ENCODE measurements around the gene VGLL4. TPM values are rescaled to one million over a fixed set of nuclear protein-coding genes. Genes with fewer than 3 reads are reported as not detected.

The VGLL4 gene
- total RNA-seq, 4 donors from 2014 or later, result 59.5 to 117 (median 80.9) TPM

- no peak for TF ChIP-seq POLR2A (IDR thresholded peaks at IDR 0.05)
- no peak for TF ChIP-seq CTCF (IDR thresholded peaks at IDR 0.05)
- H3K4me3 ChIP-seq (ENCODE audit: low read depth, poor library complexity, severe bottlenecking), result no peak overlapping the region
- WGBS, 2 donors, result 76 to 77% methylated on average over 9 of the region's 9 CpGs
- DNase-seq (ENCODE audit: low spot score in 2 of 2), result no peak
- intact Hi-C loops (cut with DNase I; ENCODE audit: low total_unique reads), result no loop called here
Measured at GRCh38 chr3:11612515-11613188, 31.1 kb downstream of the VGLL4 start.

GRCh38 chr3:11611341-11611799 is 32.3 kb downstream of the VGLL4 start:
- no peak overlapping the region for H3K4me3 ChIP-seq (ENCODE audit: low read depth, poor library complexity, severe bottlenecking)
- TF ChIP-seq CTCF (IDR thresholded peaks at IDR 0.05), result no peak
- TF ChIP-seq POLR2A (IDR thresholded peaks at IDR 0.05), result no peak
- 82% methylated on average over 9 of the region's 9 CpGs for WGBS, 2 donors
- no peak for DNase-seq (ENCODE audit: low spot score in 2 of 2)
- intact Hi-C loops (cut with DNase I; ENCODE audit: low total_unique reads), result no loop called here

GRCh38 chr3:11610700-11611275 is 32.9 kb downstream of the VGLL4 start:
- 64 to 66% methylated on average over 8 of the region's 8 CpGs for WGBS, 2 donors
- DNase-seq (ENCODE audit: low spot score in 2 of 2), result no peak
- H3K4me3 ChIP-seq (ENCODE audit: low read depth, poor library complexity, severe bottlenecking), result no peak overlapping the region
- intact Hi-C loops (cut with DNase I; ENCODE audit: low total_unique reads), result no loop called here
- no peak for TF ChIP-seq CTCF (IDR thresholded peaks at IDR 0.05)
- TF ChIP-seq POLR2A (IDR thresholded peaks at IDR 0.05), result no peak

- no peak for DNase-seq (ENCODE audit: low spot score in 2 of 2)
- WGBS, 2 donors, result 75% methylated on average over 23 of the region's 23 CpGs
- intact Hi-C loops (cut with DNase I; ENCODE audit: low total_unique reads), result no loop called here
- H3K4me3 ChIP-seq (ENCODE audit: low read depth, poor library complexity, severe bottlenecking), result no peak overlapping the region
- no peak for TF ChIP-seq CTCF (IDR thresholded peaks at IDR 0.05)
- TF ChIP-seq POLR2A (IDR thresholded peaks at IDR 0.05), result no peak
Measured at GRCh38 chr3:11610044-11610671, 33.6 kb downstream of the VGLL4 start.

GRCh38 chr3:11609481-11609880 is 34.2 kb downstream of the VGLL4 start:
- no peak overlapping the region for H3K4me3 ChIP-seq (ENCODE audit: low read depth, poor library complexity, severe bottlenecking)
- WGBS, 2 donors, result 90 to 92% methylated on average over 9 of the region's 9 CpGs
- DNase-seq (ENCODE audit: low spot score in 2 of 2), result no peak
- intact Hi-C loops (cut with DNase I; ENCODE audit: low total_unique reads), result no loop called here
- TF ChIP-seq CTCF (IDR thresholded peaks at IDR 0.05), result no peak
- no peak for TF ChIP-seq POLR2A (IDR thresholded peaks at IDR 0.05)

Measured in lower leg skin (tissue), 4 donors.